Hepatocyte (in vitro differentiated cells): ENCODE results near the gene CDK14.

ENCODE experiments used
- CTCF ChIP-seq: fragments of 200-600 bp; sonication (generic); IDR thresholded peaks from 2 replicates; pipeline ENCODE4 v1.5.1; 2016; ENCODE audit warnings: antibody characterized with exemption, mild to moderate bottlenecking; ENCODE audit not compliant: poor library complexity
- EZH2 ChIP-seq: fragments of 200-600 bp; sonication (generic); IDR thresholded peaks from 2 replicates; pipeline ENCODE4 v1.6.1; 2016; ENCODE audit warnings: antibody characterized with exemption, mild to moderate bottlenecking, borderline replicate concordance
- EZH2phosphoT487 ChIP-seq: fragments of 200-600 bp; sonication (generic); IDR thresholded peaks from one replicate; pipeline ENCODE4 v1.6.1; 2018; ENCODE audit warnings: antibody characterized with exemption, mild to moderate bottlenecking, low read depth, moderate library complexity; ENCODE audit not compliant: unreplicated experiment, severe bottlenecking

GRCh38 chr7:91047636-91048035, 451.5 kb downstream of the CDK14 start:
- TF ChIP-seq EZH2phosphoT487, result no peak
- TF ChIP-seq CTCF, result no peak
- TF ChIP-seq EZH2, result no peak
